Measurements from ENCODE around the gene DUSP10. TPM values are rescaled to one million over a fixed set of nuclear protein-coding genes. Genes with fewer than 3 reads are reported as not detected.

Gene DUSP10
- total RNA-seq, 1 experiment from 2014 or later = 1.7 TPM

GRCh38 chr1:221783936-221784335 is 42.0 kb upstream of the DUSP10 start:
- intact Hi-C loops (cut with micrococcal nuclease) = no loop called here
- ChIA-PET RAD21 (ENCODE audit: low non-redundant PET in 1 of 2, low total read pairs in 2 of 2, uncharacterized antibody in 2 of 2, unreplicated experiment in 2 of 2) (no interaction called here), POLR2A (no interaction called here), CTCF (no interaction called here)
- BruUV-seq (replicated peaks) = no TSS peak
- no peaks in the 10 kb centered on the region for H3K27me3 ChIP-seq (ENCODE audit: insufficient read depth, low read length)
- H4K20me1 ChIP-seq (ENCODE audit: insufficient read depth) = no peaks in the 10 kb centered on the region
- no peak overlapping the region for H3K4me3 ChIP-seq (replicated peaks in 1 of 2; ENCODE audit: low read depth in 1 of 2, low read length in 2 of 2)
- H3K27ac ChIP-seq (ENCODE audit: low read depth, low read length) = no peak overlapping the region
- no peaks in the 10 kb centered on the region for H3K9me2 ChIP-seq (ENCODE audit: insufficient read depth)
- DNase-seq (ENCODE audit: low read depth, low spot score) (no peak), ATAC-seq (no peak)
- no peaks in the 10 kb centered on the region for H3K79me2 ChIP-seq (ENCODE audit: insufficient read depth, low read length)
- H3K9me3 ChIP-seq (ENCODE audit: control insufficient read depth in 1 of 2, insufficient read depth in 1 of 2, low read depth in 1 of 2, low read length in 2 of 2) = no peaks in the 10 kb centered on the region
- H3K9ac ChIP-seq (ENCODE audit: low read length) = no peak overlapping the region
- no peaks in the 10 kb centered on the region for H3K4me1 ChIP-seq (ENCODE audit: control insufficient read depth in 1 of 2, insufficient read depth in 2 of 2, low read length in 2 of 2)
- no peak overlapping the region for H3K4me2 ChIP-seq (ENCODE audit: low read length)
- no peak for TF ChIP-seq CBX3 (IDR thresholded peaks at IDR 0.05; ENCODE audit: low read depth)
- TF ChIP-seq SP1 (IDR thresholded peaks at IDR 0.05; ENCODE audit: low read depth) = no peak
- TF ChIP-seq JUND (IDR thresholded peaks at IDR 0.05) = no peak
- TF ChIP-seq, protein P1, sequence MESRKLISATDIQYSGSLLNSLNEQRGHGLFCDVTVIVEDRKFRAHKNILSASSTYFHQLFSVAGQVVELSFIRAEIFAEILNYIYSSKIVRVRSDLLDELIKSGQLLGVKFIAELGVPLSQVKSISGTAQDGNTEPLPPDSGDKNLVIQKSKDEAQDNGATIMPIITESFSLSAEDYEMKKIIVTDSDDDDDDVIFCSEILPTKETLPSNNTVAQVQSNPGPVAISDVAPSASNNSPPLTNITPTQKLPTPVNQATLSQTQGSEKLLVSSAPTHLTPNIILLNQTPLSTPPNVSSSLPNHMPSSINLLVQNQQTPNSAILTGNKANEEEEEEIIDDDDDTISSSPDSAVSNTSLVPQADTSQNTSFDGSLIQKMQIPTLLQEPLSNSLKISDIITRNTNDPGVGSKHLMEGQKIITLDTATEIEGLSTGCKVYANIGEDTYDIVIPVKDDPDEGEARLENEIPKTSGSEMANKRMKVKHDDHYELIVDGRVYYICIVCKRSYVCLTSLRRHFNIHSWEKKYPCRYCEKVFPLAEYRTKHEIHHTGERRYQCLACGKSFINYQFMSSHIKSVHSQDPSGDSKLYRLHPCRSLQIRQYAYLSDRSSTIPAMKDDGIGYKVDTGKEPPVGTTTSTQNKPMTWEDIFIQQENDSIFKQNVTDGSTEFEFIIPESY (IDR thresholded peaks at IDR 0.05; ENCODE audit: extremely low read depth, insufficient replicate concordance, low read length) = no peak
- TF ChIP-seq YY1 (IDR thresholded peaks at IDR 0.05; ENCODE audit: extremely low read depth, insufficient replicate concordance, low read depth, low read length) = no peak
- TF ChIP-seq POLR2A (IDR thresholded peaks at IDR 0.05; ENCODE audit: borderline replicate concordance, extremely low read depth, insufficient read depth, insufficient read length) = no peak
- no peak for TF ChIP-seq EZH2 (IDR thresholded peaks at IDR 0.05)
- no peak for TF ChIP-seq POLR2AphosphoS5 (IDR thresholded peaks at IDR 0.05; ENCODE audit: low read depth, low read length)
- TF ChIP-seq, protein P2, sequence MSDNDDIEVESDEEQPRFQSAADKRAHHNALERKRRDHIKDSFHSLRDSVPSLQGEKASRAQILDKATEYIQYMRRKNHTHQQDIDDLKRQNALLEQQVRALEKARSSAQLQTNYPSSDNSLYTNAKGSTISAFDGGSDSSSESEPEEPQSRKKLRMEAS (IDR thresholded peaks at IDR 0.05) = no peak
- TF ChIP-seq ZFX (IDR thresholded peaks at IDR 0.05) = no peak
- TF ChIP-seq EGR1 (IDR thresholded peaks at IDR 0.05; ENCODE audit: low read depth) = no peak
- no peak for TF ChIP-seq CEBPB (IDR thresholded peaks at IDR 0.05; ENCODE audit: low read depth)
- no peak for TF ChIP-seq REST (IDR thresholded peaks at IDR 0.05; ENCODE audit: low read depth)
- no peak overlapping the region for H2AFZ ChIP-seq (ENCODE audit: low read depth, low read length, poor library complexity, severe bottlenecking)
- no peaks in the 10 kb centered on the region for H3K36me3 ChIP-seq (ENCODE audit: control insufficient read depth in 1 of 2, insufficient read depth in 2 of 2, low read length in 2 of 2)

Measured in HCT116 (cell line).